ENCODE measurements around the gene IWS1. TPM values are rescaled to one million over a fixed set of nuclear protein-coding genes. Genes with fewer than 3 reads are reported as not detected.

Gene IWS1
- total RNA-seq, 1 donor from 2014 or later: 40.7 TPM

DNA sequence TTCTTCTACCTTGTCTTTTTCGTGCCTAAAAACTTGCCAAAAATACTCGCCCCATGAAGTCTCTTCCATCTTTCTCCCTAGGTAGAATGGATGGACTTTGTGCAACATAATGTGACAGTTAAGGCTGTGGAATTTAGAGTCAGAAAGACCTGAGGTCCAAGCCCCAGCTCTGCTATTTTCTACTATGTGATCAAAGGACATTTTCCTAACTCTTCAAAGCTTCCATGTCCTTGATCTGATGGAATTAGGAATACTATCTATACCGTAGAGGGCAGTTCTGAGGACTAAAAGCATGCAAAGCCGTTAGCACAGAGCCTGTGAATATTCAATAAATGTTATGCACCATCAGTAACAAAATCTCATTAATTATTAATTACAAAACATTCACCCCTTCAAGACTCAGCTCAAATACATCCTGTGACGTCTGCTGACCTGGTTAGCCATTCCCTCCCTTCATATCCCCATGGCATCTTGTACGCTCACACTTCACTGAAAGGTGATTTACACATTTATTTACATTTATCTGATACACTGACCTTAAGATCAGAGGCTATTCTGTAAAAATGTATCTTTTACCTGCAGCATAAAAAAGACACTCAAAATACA is 15.1 kb downstream of the IWS1 start:
- intact Hi-C loops (cut with DNase I): loop anchor here (5.0 kb wide), 1 partner anchor 141 kb away; no protein-coding TSS in a partner anchor
- no peak for DNase-seq (ENCODE audit: low spot score)

DNA sequence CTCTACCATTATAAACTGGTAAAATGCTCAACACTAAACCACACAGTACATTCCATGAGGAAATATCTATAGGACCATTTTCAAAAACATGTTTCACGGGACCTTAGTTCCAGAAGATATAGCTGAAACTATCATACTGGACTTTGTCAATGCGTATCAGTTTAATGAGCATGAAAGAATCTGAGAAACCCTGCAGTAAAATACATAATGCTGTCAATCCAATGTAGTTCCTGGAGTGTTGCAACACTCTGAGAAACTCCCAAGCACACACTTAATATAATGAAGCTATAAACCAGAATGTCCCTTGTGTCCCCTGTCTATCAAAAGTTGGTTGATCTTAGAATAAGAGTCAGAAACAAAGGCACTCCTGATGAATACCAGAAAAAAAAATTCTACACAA is 16.2 kb downstream of the IWS1 start:
- DNase-seq (ENCODE audit: low spot score): no peak
- intact Hi-C loops (cut with DNase I): loop anchor here (5.0 kb wide), 1 partner anchor 142 kb away; no protein-coding TSS in a partner anchor

DNA sequence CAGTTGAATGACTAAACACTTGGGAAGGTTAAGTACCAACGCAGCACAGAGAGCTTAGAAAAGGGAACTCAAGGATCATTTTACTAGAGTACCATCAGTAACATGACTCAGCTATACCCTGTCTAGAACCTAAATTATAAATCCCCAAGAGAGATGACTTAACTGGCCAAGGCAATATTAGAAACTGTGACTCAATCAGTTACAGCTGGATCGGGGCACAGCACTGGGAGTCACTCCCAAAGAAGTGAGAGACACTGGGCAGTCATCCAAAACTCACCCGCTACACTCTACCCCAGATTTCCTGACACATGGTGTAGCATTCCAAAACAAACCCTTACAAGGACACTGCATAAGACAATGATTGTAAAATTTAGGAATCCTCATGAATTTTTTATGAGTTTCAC is 17.7 kb downstream of the IWS1 start:
- DNase-seq (ENCODE audit: low spot score): peak; percentile 78
- intact Hi-C loops (cut with DNase I): no loop called here

DNA sequence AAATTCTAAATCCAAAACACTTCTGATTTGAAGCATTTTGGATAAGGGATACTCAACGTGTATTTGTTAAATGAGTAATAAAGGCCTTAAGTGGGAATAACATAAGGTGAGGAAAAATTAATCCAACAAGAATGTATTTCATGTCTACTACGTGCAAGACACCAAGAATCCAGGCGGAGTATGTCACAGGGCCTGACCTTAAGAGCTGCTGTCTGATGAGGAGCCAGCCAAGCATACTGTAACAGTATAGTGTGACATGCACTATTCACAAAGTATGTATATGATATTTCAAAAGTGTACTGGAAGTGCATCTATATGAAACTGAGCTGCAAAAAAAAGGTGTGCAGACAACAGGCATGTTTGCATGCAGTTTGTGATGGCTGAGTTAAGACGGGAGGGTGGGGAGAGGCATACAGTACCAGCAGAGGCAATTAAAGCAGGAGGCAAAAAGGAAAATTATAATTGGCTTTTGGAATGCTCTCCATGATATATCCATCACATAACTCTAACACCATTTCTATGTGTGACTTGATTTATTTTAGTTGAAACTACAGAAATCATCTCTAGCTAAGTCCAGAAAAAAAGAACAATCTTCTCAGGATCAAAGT is 18.2 kb downstream of the IWS1 start:
- DNase-seq (ENCODE audit: low spot score): no peak
- intact Hi-C loops (cut with DNase I): no loop called here

DNA sequence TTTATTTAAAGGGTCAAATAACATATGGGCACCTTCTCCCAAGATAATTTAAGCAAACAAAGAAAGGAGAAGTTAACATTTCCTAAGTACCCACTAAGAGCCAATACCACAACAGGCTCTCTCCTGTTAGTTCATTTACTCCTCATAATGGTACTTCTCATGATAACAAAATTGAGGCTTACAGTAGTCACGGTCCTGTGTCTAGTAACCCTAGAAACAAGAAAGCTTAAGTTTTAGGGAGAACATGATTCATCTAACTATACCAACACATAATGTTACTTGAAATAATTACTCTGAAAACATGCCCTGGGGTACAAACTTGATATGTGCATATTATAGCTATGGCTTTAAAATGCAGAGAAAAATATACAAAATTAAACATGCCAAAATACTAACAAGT is 19.8 kb downstream of the IWS1 start:
- intact Hi-C loops (cut with DNase I): no loop called here
- DNase-seq (ENCODE audit: low spot score): no peak

DNA sequence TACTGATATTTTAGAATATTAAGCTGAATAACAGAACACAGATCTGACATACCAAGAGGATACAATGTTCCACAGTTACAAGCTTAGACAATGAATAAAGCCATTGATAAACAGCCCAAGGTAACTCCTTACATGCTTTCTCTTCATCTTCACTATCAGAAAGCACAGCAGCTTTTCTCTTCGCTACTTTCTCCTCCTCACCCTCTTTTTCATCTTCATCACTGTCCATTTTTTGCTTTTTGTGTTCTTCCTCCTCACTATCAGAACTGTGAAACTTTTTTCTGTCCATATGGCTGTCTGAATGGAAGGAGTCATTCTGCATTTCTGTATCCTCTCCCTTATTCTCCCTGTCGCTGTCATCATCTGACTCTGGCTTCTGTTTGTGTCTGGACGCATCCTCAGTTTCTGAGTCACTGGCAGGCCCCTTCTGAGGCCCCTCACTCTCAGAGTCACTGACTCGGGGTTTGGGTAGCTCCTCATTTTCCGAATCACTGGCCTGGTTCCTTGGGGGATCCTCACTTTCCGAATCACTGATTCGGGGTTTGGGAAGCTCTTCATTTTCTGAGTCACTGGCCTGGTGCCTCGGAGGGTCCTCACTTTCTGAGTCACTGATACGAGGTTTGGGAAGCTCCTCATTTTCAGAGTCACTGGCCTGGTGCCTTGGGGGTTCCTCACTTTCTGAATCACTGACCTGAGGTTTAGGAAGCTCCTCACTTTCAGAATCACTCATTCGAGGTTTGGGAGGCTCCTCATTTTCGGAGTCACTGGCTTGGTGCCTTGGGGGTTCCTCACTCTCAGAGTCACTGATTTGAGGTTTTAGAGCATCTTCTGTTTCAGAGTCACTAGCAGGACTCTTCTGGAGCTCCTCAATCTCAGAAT is 21.5 kb downstream of the IWS1 start:
- intact Hi-C loops (cut with DNase I): no loop called here
- no peak for DNase-seq (ENCODE audit: low spot score)

DNA sequence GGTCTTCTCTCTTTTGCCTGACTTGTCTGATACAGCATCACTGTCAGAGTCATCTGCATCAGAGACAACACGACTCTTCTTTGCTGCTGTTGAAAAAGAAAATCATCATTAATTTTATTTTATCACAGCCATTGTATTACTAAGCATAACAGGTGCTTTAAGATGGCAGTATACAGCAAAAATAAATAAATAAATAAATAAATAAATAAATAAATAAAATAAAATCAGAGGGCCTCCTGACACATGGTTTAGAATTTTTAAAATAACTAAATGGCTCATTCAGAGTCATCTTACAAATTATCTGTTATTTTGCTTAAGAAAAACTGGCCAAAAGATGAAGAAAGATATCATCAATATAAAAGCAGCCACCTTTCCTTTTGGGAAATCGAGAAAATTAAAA is 22.8 kb downstream of the IWS1 start:
- no peak for DNase-seq (ENCODE audit: low spot score)
- intact Hi-C loops (cut with DNase I): no loop called here

DNA sequence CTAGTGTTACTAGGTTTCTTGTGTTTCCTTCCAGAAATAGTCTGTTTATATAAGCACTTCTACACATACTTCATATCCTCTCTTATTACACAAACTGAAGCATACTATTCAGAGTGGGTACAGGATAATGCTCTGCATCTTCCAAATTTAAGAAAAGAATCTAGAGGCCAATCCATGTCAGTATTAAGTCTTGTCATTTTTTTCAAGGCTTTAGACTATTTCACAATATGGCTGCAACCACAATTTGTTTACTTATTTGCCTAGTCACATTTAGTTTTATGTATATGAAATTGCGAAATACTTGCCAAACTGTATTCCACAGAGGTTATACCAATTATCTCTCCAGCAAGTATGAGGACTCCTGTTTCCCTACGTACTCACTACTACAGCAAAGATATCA is 27.9 kb downstream of the IWS1 start:
- intact Hi-C loops (cut with DNase I): no loop called here
- DNase-seq (ENCODE audit: low spot score): no peak

DNA sequence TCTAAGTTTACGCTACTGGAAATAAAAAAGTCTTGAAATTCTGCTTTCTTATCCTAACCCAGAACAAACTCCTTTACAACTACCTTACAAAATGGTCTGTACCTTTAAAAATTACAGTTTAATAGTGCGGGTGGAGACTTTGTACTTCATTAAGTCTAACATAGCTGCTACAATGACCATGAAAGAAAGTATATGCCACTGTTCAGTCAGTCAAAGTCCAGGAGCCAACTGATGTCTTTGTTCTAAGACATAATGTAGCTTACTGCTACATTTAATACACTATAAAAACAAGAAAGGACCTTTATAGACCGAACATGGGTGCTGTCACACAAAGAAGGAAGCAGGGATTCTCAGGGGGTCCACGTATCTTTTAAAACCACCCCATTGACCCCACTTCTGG is 36.0 kb downstream of the IWS1 start:
- intact Hi-C loops (cut with DNase I): no loop called here
- no peak for DNase-seq (ENCODE audit: low spot score)

DNA sequence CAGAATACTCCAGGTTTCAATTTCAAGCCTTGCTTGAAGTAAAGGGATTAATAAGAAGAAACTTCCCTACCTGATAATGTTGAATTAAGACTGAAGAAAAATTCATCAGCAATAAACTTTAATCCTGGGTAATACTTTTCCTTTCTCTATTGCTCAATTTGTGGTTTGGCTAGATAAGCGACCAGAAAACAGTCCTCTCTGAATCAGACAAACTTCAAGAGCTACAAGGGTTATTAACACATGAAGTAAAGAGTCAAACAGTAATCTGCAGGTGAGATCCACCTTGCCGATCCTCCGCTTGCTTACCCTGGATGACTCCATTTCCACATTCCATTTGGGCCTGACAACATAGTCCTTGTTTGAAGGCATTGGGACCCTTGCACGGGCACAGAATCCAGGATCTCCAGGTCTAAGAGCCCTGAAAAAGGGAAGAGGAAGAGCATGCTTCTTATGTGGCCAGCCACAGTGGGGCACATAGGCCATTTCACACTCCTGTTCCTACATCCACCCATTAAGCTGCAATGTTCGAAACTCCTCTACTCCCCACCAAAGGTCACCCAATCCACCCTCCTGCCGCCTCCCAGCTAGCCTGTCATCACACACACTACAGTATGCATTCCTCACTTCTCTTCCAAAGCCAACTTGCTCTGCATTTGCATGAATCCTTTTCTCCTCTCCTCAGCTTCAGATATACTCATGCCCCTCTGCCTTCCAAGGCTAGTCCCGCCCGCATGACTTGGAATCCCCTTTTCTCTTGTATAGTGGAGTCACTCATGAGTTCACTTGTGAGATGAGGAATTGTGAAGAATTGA is 39.8 kb downstream of the IWS1 start:
- DNase-seq (ENCODE audit: low spot score): no peak
- intact Hi-C loops (cut with DNase I): no loop called here

DNA sequence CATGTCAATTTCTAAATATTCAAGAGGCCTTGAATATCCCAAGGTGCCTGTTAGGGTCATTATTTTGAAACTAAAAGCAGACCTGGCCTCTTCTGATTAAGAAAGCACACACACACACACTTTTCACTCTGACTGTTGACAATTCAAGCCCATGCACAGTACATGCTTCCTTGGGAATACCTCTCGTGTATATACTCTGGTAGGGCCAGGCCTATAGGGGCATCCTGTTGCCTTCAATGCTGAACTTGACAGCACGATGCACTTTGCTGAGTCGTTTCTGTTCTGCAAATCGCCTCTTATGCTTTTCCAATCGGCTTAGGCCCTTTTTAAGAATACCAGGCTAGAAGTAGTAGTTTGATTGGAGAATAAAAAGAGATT is 40.6 kb downstream of the IWS1 start:
- intact Hi-C loops (cut with DNase I): no loop called here

DNA sequence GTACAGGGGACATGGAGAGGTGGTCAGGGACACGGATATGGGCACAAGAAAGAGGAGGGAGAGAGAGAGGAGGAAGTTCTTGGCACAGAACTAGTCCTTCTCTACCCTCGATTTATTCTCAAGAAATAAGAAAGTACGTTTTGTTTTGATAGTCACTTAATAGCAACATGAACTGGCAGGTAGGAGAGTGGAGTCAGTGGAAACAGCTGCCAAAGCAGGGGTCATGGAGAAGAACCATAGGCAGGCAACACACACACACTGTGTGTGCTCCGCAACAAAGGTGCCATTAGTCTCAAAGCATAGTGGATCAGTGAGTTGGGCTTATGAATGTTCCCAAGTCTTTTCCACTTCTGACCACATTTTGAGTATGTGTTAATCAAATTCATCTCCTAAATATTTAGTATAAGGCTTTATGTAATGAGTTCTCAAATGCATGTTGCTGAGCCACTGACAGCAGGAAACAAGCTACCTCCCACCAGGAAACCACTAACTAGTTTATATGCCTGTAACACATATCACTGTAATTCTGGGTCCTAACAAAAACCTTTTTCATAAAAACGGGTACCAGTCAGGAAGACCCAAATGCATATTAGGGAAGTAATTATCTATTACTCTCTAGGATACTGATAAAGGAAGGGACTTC is 41.1 kb downstream of the IWS1 start:
- DNase-seq (ENCODE audit: low spot score): no peak
- intact Hi-C loops (cut with DNase I): no loop called here

More for the DNA sequence above, 40.6 kb downstream of the IWS1 start:
- no peak for DNase-seq (ENCODE audit: low spot score)

DNA sequence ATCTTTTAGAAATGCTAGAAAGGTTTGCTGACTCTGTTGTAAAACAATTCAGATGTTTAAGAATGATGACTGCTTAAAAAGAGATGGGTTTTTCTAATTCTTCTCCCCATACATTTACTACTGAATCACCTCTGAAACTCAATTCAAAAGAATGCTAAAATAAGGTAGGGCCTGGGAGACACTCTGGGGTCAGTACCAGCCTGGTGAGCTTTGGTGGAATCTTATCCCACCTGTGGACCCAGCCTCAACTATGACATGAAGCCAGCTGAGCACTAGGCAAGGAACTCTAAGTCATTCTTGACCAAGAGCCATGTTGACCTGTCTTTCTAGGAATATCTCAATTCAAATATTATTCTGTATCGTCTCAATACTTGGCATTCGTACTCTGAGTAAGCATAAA is 44.3 kb downstream of the IWS1 start:
- no peak for DNase-seq (ENCODE audit: low spot score)
- intact Hi-C loops (cut with DNase I): no loop called here

DNA sequence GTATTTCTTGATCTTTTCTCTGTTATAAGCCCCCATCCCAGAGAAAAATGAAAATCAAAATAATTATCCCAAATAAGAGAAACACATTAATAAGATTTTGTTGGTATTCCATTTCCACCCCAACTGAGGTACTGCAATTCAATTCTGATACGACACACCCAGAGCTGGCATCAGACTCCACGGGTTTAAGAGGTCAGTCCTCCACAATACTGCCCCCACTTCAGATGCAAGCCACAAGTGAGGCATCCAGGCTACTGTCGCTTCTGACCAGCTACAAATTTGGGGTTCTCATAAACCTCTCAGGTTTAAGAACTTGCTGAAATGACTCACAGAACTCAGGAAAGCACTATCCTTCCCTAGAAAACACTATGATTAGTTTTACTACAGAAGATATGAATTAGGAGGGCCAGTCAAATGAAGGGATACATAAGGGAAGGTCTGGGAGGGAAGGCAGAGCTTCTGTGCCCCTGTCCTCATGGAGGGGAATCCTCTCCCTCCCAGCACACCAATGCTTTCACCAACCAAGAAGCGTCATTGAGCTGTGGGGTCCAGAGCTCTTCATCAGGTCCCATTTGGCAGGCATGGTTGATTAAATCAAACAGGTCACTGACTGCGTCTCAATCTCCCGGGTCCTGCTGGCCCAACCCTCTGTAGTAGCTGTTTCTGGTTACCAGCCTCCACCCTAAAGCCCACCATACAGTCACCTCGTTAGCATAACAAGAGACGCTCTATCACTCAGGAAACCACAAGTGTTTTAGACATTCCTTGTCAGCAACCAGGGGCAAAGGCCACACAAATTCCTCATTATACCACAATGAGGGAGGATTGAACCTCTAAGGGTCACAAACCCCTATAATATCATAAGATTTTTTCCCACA is 46.2 kb downstream of the IWS1 start:
- intact Hi-C loops (cut with DNase I): loop anchor here (5.0 kb wide), 1 partner anchor 153 kb away; no protein-coding TSS in a partner anchor
- DNase-seq (ENCODE audit: low spot score): no peak

DNA sequence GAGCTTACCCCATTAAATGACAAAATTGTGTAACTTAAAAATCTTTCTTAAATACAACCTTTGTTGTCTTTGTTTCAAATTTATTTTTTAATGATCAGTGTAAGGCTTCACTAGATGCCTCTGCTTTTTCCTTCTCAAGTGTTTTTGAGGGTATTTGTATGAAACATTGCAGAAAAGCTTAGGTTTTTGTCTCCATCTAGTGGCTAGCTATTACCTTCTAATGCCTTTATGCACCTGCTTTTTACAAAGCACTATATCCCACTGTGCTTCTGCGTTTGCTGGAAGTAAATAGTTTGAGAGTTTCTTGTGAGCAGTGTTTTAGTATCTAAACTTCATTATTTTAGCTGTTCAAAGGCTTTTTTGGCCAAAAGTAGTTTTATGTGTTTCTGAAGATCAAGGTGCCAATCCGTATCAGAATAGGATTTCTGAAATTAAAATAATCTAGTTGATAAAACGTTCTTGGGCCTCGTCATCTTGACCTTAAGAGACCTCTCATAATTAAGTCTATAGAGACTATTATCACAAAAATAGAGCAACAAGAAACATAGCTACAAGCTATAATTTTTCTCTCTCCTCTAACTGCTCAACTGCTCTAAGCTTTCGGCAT is 47.0 kb downstream of the IWS1 start:
- intact Hi-C loops (cut with DNase I): loop anchor here (5.0 kb wide), 1 partner anchor 152 kb away; no protein-coding TSS in a partner anchor

DNA sequence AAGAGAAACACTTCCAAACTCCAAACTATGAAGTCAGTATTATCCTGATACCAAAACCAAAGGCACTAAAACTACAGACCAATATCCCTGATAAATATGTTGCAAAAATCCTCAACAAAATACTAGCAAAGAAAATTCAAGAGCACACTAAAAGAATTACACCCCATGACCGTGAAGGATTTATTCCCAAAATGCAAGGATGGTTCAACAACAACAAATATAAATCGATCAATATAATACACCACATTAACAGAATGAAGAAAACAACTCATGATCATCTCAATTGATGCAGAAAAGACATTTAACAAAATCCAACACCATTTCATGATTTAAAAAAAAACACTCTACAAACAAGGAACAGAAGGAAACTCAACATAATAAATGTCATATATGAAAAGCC is 50.5 kb downstream of the IWS1 start:
- intact Hi-C loops (cut with DNase I): loop anchor here (5.0 kb wide), 1 partner anchor 148 kb away; no protein-coding TSS in a partner anchor

More for the DNA sequence above, 47.0 kb downstream of the IWS1 start:
- DNase-seq (ENCODE audit: low spot score): no peak

DNA sequence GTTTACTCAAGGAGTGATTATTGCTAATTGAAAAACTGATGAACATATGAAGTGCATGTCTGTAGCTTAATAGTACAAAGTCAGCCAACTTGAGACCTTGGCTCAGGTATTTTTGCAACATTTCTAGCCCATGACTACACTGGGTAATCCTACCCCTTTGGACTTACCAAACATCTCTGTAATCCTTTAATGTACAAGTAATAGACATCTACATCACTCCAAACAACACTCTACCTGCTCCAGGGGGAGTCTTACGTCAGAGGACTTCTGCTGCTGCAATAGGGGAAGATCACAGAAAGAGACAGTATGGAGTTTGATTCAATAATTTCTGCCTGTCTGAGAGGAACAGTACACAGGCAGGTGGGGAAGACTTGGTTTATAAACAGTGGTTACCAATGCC is 54.0 kb downstream of the IWS1 start:
- intact Hi-C loops (cut with DNase I): no loop called here
- no peak for DNase-seq (ENCODE audit: low spot score)

More for the DNA sequence above, 50.5 kb downstream of the IWS1 start:
- DNase-seq (ENCODE audit: low spot score): no peak

Measured in cardiac septum (tissue), 1 donor.